GM12878 (cell line): ENCODE results near the gene RDH5. TPM values are rescaled to one million over a fixed set of nuclear protein-coding genes. Genes with fewer than 3 reads are reported as not detected.

Experiments
- CHD1 ChIP-seq: IDR thresholded peaks from 2 replicates; pipeline ENCODE4 v1.6.1; 2012; ENCODE audit warnings: low read depth, low read length, improper control_type of control experiment
- NFXL1 ChIP-seq: fragments of 450-650 bp; IDR thresholded peaks from 2 replicates; pipeline ENCODE4 v1.6.1; 2017; ENCODE audit warnings: antibody characterized with exemption, mild to moderate bottlenecking, borderline replicate concordance
- NFYB ChIP-seq: IDR thresholded peaks from 2 replicates; pipeline ENCODE4 v1.6.1; 2011; ENCODE audit warnings: low read depth, mild to moderate bottlenecking, low read length, improper control_type of control experiment, moderate library complexity; ENCODE audit not compliant: insufficient read depth
- NRF1 ChIP-seq: conservative IDR thresholded peaks from 2 replicates; pipeline ENCODE4 v1.6.1; 2011; ENCODE audit warnings: mild to moderate bottlenecking, low read depth, low read length, improper control_type of control experiment
- PAX5 ChIP-seq: IDR thresholded peaks from 2 replicates; pipeline ENCODE4 v1.6.1; 2011; ENCODE audit warnings: low read depth, low read length, borderline replicate concordance
- POLR2AphosphoS5 ChIP-seq: IDR thresholded peaks from 2 replicates; pipeline ENCODE4 v1.6.1; 2011; ENCODE audit warnings: mild to moderate bottlenecking, low read length, inconsistent platforms
- polyA plus RNA-seq, 11 experiments: library from polyadenylated mRNA; depleted of rRNA in 4 of 11; unstranded in 6 of 11; stranded (reverse) in 5 of 11; fragments of >200 nt; fragmentation: Nextera tagmentation in 4 of 11; fragmentation: Illumina TruSeq in 1 of 11; extraction: Ambion mirVana in 4 of 11; extraction: Trizol in 1 of 11; gene quantifications; 1 replicate in 1 of 11; 2 replicates in 10 of 11; pipeline versions ENCODE4 v1.2.1 to v1.2.3, GENCODE V29; 2011 to 2016; ENCODE audit warnings: inconsistent platforms in 2 of 11, missing spikeins in 2 of 11, low read depth in 1 of 11
- total RNA-seq, 4 experiments: library from RNA; depleted of rRNA in 3 of 4; stranded (reverse); fragments of >200 nt in 3 of 4; fragmentation: Illumina TruSeq in 1 of 4; extraction: Trizol in 1 of 4; gene quantifications; 2 replicates each; pipeline versions ENCODE4 v1.2.1 to v1.2.3, GENCODE V29; 2013 to 2021
- TF ChIP-seq, protein P1 (sequence below): IDR thresholded peaks from 2 replicates; pipeline ENCODE4 v1.6.1; 2012; ENCODE audit warnings: mild to moderate bottlenecking, low read depth, low read length

Gene RDH5
- total and polyA plus RNA-seq, 10 of the 15 experiments (the other 5 are each of a cell fraction or from before 2014, with no cell fraction given), result 2.6 to 11.6 (median 7.3) TPM

DNA sequence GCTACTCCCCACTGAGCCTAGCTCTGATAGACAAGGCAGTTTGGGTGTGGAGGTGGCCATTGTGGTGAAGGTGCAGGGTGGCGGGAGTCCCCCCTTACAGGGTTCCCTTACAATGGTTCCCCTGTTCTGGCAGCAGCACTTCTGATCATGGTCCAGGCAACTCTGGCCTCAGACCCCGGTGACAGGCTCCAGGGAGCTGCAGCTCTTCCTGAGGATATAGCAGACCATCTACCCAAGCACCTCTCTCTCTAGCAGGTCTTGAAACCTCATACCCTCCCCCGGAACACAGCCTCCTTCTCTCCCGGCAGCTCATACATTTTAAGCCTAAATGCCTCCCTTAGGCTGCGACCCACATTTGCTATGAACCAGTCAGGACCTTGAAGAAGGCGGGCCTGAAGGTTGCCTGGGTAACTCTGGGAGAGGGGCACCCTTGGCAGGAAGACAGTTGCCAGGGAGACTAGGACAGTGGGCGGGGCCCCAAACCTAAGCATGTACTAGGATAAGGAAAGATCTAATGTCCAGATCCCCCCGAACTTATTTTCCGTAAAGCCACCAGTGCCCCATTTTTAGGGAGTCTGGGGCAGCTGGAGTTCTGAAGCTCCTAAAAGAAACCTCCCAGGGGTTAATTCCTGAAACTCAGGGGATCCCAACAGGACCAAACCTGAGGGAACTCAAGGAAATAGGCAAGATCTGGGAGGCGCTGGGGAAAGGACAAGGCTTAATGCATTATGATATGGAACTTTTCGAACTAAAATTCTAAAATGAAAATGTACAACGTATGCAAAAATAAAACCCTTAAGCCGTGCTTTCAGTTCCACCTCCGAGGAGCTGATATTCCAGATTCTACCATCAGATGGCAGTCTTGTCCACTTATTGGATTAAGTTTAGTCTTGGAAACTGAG lies 18.2 kb downstream of the RDH5 start (continued):
- TF ChIP-seq NFYB, result no peak
- TF ChIP-seq POLR2AphosphoS5, result 0 out of 2 replicates have a peak, but pooled peaks have one; percentile 31
- TF ChIP-seq, protein P1, sequence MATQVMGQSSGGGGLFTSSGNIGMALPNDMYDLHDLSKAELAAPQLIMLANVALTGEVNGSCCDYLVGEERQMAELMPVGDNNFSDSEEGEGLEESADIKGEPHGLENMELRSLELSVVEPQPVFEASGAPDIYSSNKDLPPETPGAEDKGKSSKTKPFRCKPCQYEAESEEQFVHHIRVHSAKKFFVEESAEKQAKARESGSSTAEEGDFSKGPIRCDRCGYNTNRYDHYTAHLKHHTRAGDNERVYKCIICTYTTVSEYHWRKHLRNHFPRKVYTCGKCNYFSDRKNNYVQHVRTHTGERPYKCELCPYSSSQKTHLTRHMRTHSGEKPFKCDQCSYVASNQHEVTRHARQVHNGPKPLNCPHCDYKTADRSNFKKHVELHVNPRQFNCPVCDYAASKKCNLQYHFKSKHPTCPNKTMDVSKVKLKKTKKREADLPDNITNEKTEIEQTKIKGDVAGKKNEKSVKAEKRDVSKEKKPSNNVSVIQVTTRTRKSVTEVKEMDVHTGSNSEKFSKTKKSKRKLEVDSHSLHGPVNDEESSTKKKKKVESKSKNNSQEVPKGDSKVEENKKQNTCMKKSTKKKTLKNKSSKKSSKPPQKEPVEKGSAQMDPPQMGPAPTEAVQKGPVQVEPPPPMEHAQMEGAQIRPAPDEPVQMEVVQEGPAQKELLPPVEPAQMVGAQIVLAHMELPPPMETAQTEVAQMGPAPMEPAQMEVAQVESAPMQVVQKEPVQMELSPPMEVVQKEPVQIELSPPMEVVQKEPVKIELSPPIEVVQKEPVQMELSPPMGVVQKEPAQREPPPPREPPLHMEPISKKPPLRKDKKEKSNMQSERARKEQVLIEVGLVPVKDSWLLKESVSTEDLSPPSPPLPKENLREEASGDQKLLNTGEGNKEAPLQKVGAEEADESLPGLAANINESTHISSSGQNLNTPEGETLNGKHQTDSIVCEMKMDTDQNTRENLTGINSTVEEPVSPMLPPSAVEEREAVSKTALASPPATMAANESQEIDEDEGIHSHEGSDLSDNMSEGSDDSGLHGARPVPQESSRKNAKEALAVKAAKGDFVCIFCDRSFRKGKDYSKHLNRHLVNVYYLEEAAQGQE, result no peak
- no peak for TF ChIP-seq NFXL1
- TF ChIP-seq PAX5, result no peak
- TF ChIP-seq NRF1, result no peak
- no peak for TF ChIP-seq CHD1
